ENCODE measurements around the gene TMEM204. TPM values are rescaled to one million over a fixed set of nuclear protein-coding genes. Genes with fewer than 3 reads are reported as not detected.
A peak's percentile ranks its signal among the peaks of the same experiment; 100 is the strongest.

The TMEM204 gene
- total RNA-seq, 2 donors from 2014 or later, result 10.3 to 17.6 TPM

- Mint-ChIP-seq H3K9me3 (no peaks in the 10 kb centered on the region), H3K27ac (no peak overlapping the region), H3K36me3 (peaks cover 6 to 7% of the 10 kb centered on the region in 2 donors)
- DNase-seq (ENCODE audit: low spot score in 2 of 2) (no peak), ATAC-seq (no peak)
Observed at GRCh38 chr16:1509307-1510221, 23.9 kb upstream of the TMEM204 start.

- DNase-seq (ENCODE audit: low spot score in 2 of 2) (no peak), ATAC-seq (peak in 1 of 2 donors; percentile 23)
- H3K27ac Mint-ChIP-seq, result peak overlapping the region in 1 of 2 donors; percentile 44
- no peaks in the 10 kb centered on the region for H3K9me3 Mint-ChIP-seq
- peaks cover 6 to 7% of the 10 kb centered on the region in 2 donors for H3K36me3 Mint-ChIP-seq
Observed at GRCh38 chr16:1510272-1510671, 23.2 kb upstream of the TMEM204 start.

GRCh38 chr16:1510941-1511351 is 22.5 kb upstream of the TMEM204 start:
- ATAC-seq (no peak), DNase-seq (ENCODE audit: low spot score in 2 of 2) (no peak)
- H3K36me3 Mint-ChIP-seq, result peaks cover 6 to 7% of the 10 kb centered on the region in 2 donors
- peak overlapping the region in 1 of 2 donors; percentile 67 for H3K27ac Mint-ChIP-seq
- H3K9me3 Mint-ChIP-seq, result no peaks in the 10 kb centered on the region

GRCh38 chr16:1511662-1512569 is 21.6 kb upstream of the TMEM204 start:
- Mint-ChIP-seq H3K27ac (peak overlapping the region in 1 of 2 donors; percentile 67), H3K9me3 (no peaks in the 10 kb centered on the region), H3K36me3 (peaks cover 6 to 7% of the 10 kb centered on the region in 2 donors)
- ATAC-seq (no peak), DNase-seq (ENCODE audit: low spot score in 2 of 2) (no peak)

GRCh38 chr16:1512774-1513173 is 20.7 kb upstream of the TMEM204 start:
- Mint-ChIP-seq H3K27ac (peak overlapping the region in 1 of 2 donors; percentile 67), H3K36me3 (peaks cover 6 to 7% of the 10 kb centered on the region in 2 donors), H3K9me3 (no peaks in the 10 kb centered on the region)
- ATAC-seq (no peak), DNase-seq (ENCODE audit: low spot score in 2 of 2) (no peak)

GRCh38 chr16:1514507-1514906 is 19.0 kb upstream of the TMEM204 start:
- DNase-seq (ENCODE audit: low spot score in 2 of 2) (no peak), ATAC-seq (no peak)
- H3K9me3 Mint-ChIP-seq, result no peaks in the 10 kb centered on the region
- no peak overlapping the region for H3K27ac Mint-ChIP-seq
- peaks cover 6 to 7% of the 10 kb centered on the region in 2 donors for H3K36me3 Mint-ChIP-seq

GRCh38 chr16:1518626-1519135 is 14.8 kb upstream of the TMEM204 start:
- no peak for DNase-seq (ENCODE audit: low spot score in 2 of 2)
- H3K36me3 Mint-ChIP-seq, result no peaks in the 10 kb centered on the region
- peak in 1 of 2 donors; percentile 24 for ATAC-seq
- H3K27ac Mint-ChIP-seq, result no peak overlapping the region
- H3K9me3 Mint-ChIP-seq, result no peaks in the 10 kb centered on the region

- no peak for DNase-seq (ENCODE audit: low spot score in 2 of 2)
- no peak for ATAC-seq
- no peaks in the 10 kb centered on the region for H3K36me3 Mint-ChIP-seq
- H3K9me3 Mint-ChIP-seq, result no peaks in the 10 kb centered on the region
- no peak overlapping the region for H3K27ac Mint-ChIP-seq
Observed at GRCh38 chr16:1519831-1520230, 13.6 kb upstream of the TMEM204 start.

- Mint-ChIP-seq H3K36me3 (no peaks in the 10 kb centered on the region), H3K27ac (no peak overlapping the region), H3K9me3 (no peaks in the 10 kb centered on the region)
- ATAC-seq, result no peak
- no peak for DNase-seq (ENCODE audit: low spot score in 2 of 2)
Observed at GRCh38 chr16:1520461-1520860, 13.0 kb upstream of the TMEM204 start.

GRCh38 chr16:1523581-1524245 is 9.8 kb upstream of the TMEM204 start:
- Mint-ChIP-seq H3K9me3 (no peaks in the 10 kb centered on the region), H3K36me3 (no peaks in the 10 kb centered on the region), H3K27ac (no peak overlapping the region)
- ATAC-seq (no peak), DNase-seq (ENCODE audit: low spot score in 2 of 2) (no peak)

GRCh38 chr16:1524366-1524765 is 9.1 kb upstream of the TMEM204 start:
- H3K36me3 Mint-ChIP-seq, result no peaks in the 10 kb centered on the region
- DNase-seq (ENCODE audit: low spot score in 2 of 2), result no peak
- H3K27ac Mint-ChIP-seq, result no peak overlapping the region
- H3K9me3 Mint-ChIP-seq, result no peaks in the 10 kb centered on the region
- no peak for ATAC-seq

GRCh38 chr16:1525871-1526607 is 7.4 kb upstream of the TMEM204 start:
- no peaks in the 10 kb centered on the region for H3K9me3 Mint-ChIP-seq
- H3K36me3 Mint-ChIP-seq, result no peaks in the 10 kb centered on the region
- DNase-seq (ENCODE audit: low spot score in 2 of 2) (no peak), ATAC-seq (peak; percentile 36 to 48)
- peak overlapping the region; percentile 29 to 52 for H3K27ac Mint-ChIP-seq

GRCh38 chr16:1526608-1527555 is 6.6 kb upstream of the TMEM204 start:
- peak; percentile 48 to 60 for ATAC-seq
- H3K9me3 Mint-ChIP-seq, result no peaks in the 10 kb centered on the region
- H3K36me3 Mint-ChIP-seq, result no peaks in the 10 kb centered on the region
- DNase-seq (ENCODE audit: low spot score in 2 of 2), result no peak
- H3K27ac Mint-ChIP-seq, result peak overlapping the region in 1 of 2 donors; percentile 52

- ATAC-seq (no peak), DNase-seq (ENCODE audit: low spot score in 2 of 2) (no peak)
- Mint-ChIP-seq H3K9me3 (no peaks in the 10 kb centered on the region), H3K27ac (peak overlapping the region in 1 of 2 donors; percentile 52), H3K36me3 (no peaks in the 10 kb centered on the region)
Observed at GRCh38 chr16:1527836-1528811, 5.3 kb upstream of the TMEM204 start.

Measured in activated naive CD4-positive, alpha-beta T cell treated with anti-CD3 and anti-CD28 coated beads, Interleukin-2, amount 50 U/mL, for 72 hours (primary cell).